Measurements from ENCODE around the gene HINT3.
A peak's percentile ranks its signal among the peaks of the same experiment; 100 is the strongest.
"Not testable (repeated sequence)": the region's sequence is repeated elsewhere in the genome, so short reads cannot be mapped to it uniquely, and the experiment has no call there.

HINT3 gene

DNA sequence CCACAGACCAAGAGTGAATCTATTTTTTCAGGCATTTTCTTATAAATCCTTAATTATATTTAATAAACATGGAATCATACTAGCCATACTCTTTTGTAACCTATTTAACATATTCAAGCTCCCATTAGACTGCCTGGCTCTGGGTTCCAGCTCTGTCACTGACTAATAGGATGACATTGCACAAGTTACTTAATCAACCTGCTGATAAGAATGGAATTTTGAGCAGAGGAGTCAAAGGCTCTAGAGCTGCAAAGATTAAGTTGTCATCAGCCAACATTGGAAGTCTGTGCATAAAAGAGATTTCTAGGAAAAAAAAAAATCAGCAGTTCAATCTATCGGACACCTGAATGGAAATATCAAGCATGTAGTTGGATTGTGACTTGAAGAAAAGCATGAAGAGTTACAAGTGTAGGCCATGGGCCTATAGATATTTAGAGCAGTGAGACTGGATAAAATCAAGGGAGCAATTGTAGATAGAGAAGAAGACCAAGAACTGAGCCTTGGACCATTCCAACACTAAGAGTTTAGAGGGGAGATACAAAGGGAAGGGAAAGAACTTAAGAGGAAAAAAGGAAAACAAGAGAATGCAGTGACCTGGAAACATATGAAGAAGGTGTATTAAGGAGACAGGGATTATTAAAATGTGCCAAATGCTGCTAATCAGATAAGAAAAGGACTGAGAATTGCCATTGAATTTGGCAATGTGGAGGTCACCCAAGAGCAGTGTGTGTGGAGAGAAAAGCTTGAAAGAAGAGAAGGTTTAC, 11.0 kb upstream of the HINT3 start:
- H3K4ac ChIP-seq (ENCODE audit: low read depth, low read length), result no peak overlapping the region

DNA sequence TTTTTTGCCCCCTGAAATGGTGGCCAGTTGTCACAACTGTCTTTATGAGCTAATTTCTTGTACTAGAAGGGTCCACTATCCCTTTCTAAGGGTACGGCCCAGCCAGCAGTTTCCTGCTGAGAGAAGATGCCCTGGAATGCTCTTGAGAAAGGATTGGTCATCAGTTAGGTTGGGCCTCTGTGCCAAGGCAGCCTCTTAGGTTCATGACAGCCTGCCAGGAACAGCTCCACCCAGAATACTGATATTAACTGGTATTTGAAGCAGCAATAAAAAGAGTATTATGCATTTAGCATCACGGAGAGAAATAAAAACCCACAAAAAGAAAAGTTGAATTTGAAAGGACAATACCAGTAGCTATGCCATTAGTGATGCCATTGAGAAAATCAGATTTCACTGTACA, 9.0 kb upstream of the HINT3 start:
- Histone ChIP-seq H3K18ac (ENCODE audit: low read length) (no peak overlapping the region), H4K8ac (ENCODE audit: low read depth, low read length) (no peak overlapping the region), H3K23ac (ENCODE audit: low read length) (no peak overlapping the region), H3K4ac (ENCODE audit: low read depth, low read length) (no peak overlapping the region), H2BK15ac (replicated peaks; ENCODE audit: low read depth) (no peak overlapping the region), H2BK120ac (ENCODE audit: low read depth, low read length) (no peak overlapping the region), H3K9ac (ENCODE audit: low read length) (no peak overlapping the region), H3K4me2 (ENCODE audit: low read length) (no peak overlapping the region), H2BK5ac (ENCODE audit: low read length) (no peak overlapping the region), H4K5ac (ENCODE audit: low read length) (no peak overlapping the region), H3K4me1 (ENCODE audit: control insufficient read depth, low read depth, low read length) (no peaks in the 10 kb centered on the region), H3K27me3 (ENCODE audit: insufficient read depth, low read length, poor library complexity) (no peaks in the 10 kb centered on the region), H3K36me3 (ENCODE audit: control insufficient read depth, insufficient read depth, low read length) (no peaks in the 10 kb centered on the region), H3K79me2 (ENCODE audit: control insufficient read depth, insufficient read depth, low read length) (no peaks in the 10 kb centered on the region), H3K79me1 (ENCODE audit: low read length) (no peaks in the 10 kb centered on the region), H3K56ac (ENCODE audit: low read length) (no peak overlapping the region), H3K27ac (ENCODE audit: low read depth, low read length) (no peak overlapping the region), H2AK5ac (ENCODE audit: low read length) (no peak overlapping the region), H3K4me3 (ENCODE audit: low read length) (no peak overlapping the region)
- no CpG with 5 or more reads among the region's 2 CpGs for WGBS (ENCODE audit: extremely low coverage, insufficient coverage, low lambda C conversion rate)
- DNase-seq, result no peak

More for the DNA sequence above, 11.0 kb upstream of the HINT3 start:
- Histone ChIP-seq H2BK120ac (ENCODE audit: low read depth, low read length) (no peak overlapping the region), H3K79me2 (ENCODE audit: control insufficient read depth, insufficient read depth, low read length) (no peaks in the 10 kb centered on the region), H3K4me1 (ENCODE audit: control insufficient read depth, low read depth, low read length) (no peaks in the 10 kb centered on the region), H3K18ac (ENCODE audit: low read length) (no peak overlapping the region), H2BK5ac (ENCODE audit: low read length) (no peak overlapping the region), H3K4me3 (ENCODE audit: low read length) (no peak overlapping the region), H3K27ac (ENCODE audit: low read depth, low read length) (no peak overlapping the region), H3K23ac (ENCODE audit: low read length) (no peak overlapping the region), H2AK5ac (ENCODE audit: low read length) (no peak overlapping the region), H2BK15ac (replicated peaks; ENCODE audit: low read depth) (no peak overlapping the region), H3K9ac (ENCODE audit: low read length) (no peak overlapping the region), H3K4me2 (ENCODE audit: low read length) (no peak overlapping the region), H3K79me1 (ENCODE audit: low read length) (no peaks in the 10 kb centered on the region), H3K36me3 (ENCODE audit: control insufficient read depth, insufficient read depth, low read length) (no peaks in the 10 kb centered on the region), H3K27me3 (ENCODE audit: insufficient read depth, low read length, poor library complexity) (no peaks in the 10 kb centered on the region), H4K5ac (ENCODE audit: low read length) (no peak overlapping the region), H3K56ac (ENCODE audit: low read length) (no peak overlapping the region), H4K8ac (ENCODE audit: low read depth, low read length) (no peak overlapping the region)
- no CpG with 5 or more reads among the region's 1 CpG for WGBS (ENCODE audit: extremely low coverage, insufficient coverage, low lambda C conversion rate)
- peak; percentile 83 for DNase-seq

DNA sequence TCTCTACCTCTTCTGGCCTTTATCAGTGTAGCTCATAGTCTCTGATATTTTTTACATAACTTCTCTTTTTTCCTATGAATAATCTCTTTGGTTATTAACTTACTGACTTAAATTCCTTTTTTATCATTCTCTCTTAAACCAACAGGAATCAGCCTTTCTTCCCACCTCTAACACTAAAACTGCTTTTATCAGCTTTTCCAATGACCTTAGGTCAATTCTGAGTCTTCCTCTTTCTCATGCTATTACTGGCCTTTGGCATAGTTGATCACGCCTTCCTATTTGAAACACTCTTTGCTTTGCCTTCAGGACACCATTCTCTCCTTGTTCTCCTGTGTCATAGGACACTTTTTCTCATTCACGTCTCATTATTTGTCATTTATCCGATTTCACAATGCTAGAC, 8.1 kb upstream of the HINT3 start:
- Histone ChIP-seq H2BK5ac (ENCODE audit: low read length) (no peak overlapping the region), H3K4me2 (ENCODE audit: low read length) (no peak overlapping the region), H2BK15ac (replicated peaks; ENCODE audit: low read depth) (no peak overlapping the region), H4K8ac (ENCODE audit: low read depth, low read length) (no peak overlapping the region), H3K4me3 (ENCODE audit: low read length) (no peak overlapping the region), H3K79me1 (ENCODE audit: low read length) (no peaks in the 10 kb centered on the region), H3K4me1 (ENCODE audit: control insufficient read depth, low read depth, low read length) (no peaks in the 10 kb centered on the region), H4K5ac (ENCODE audit: low read length) (no peak overlapping the region), H3K18ac (ENCODE audit: low read length) (no peak overlapping the region), H3K36me3 (ENCODE audit: control insufficient read depth, insufficient read depth, low read length) (no peaks in the 10 kb centered on the region), H3K23ac (ENCODE audit: low read length) (no peak overlapping the region), H3K79me2 (ENCODE audit: control insufficient read depth, insufficient read depth, low read length) (no peaks in the 10 kb centered on the region), H2BK120ac (ENCODE audit: low read depth, low read length) (no peak overlapping the region), H3K27me3 (ENCODE audit: insufficient read depth, low read length, poor library complexity) (no peaks in the 10 kb centered on the region), H3K56ac (ENCODE audit: low read length) (no peak overlapping the region), H3K4ac (ENCODE audit: low read depth, low read length) (no peak overlapping the region), H3K27ac (ENCODE audit: low read depth, low read length) (no peak overlapping the region), H2AK5ac (ENCODE audit: low read length) (no peak overlapping the region), H3K9ac (ENCODE audit: low read length) (no peak overlapping the region)
- DNase-seq, result no peak
- WGBS (ENCODE audit: extremely low coverage, insufficient coverage, low lambda C conversion rate), result no CpG with 5 or more reads among the region's 3 CpGs

DNA sequence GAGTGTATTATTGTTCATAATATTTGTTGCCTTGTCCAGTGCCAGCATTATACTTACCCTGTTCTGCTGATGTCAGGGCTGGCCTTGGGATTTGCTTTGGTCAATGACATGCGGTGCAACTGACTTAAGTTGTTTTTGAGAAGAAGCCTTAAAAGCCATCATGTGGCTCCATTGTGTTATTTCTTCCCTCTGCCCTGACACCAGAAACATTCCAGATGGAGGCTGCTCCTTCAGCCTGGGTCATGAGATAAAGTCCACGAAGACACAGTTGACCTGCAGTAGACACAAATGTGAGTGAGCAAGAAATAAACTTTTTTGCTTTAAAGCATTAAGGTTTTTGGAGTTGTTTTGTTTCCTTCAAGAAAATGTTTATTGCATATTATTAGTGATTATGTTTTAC, 7.5 kb upstream of the HINT3 start:
- no peaks in the 10 kb centered on the region for H3K36me3 ChIP-seq (ENCODE audit: control insufficient read depth, insufficient read depth, low read length)
- no peak overlapping the region for H3K18ac ChIP-seq (ENCODE audit: low read length)
- no peaks in the 10 kb centered on the region for H3K79me1 ChIP-seq (ENCODE audit: low read length)
- no peak overlapping the region for H4K5ac ChIP-seq (ENCODE audit: low read length)
- H3K56ac ChIP-seq (ENCODE audit: low read length), result no peak overlapping the region
- H2BK15ac ChIP-seq (replicated peaks; ENCODE audit: low read depth), result no peak overlapping the region
- H3K4me3 ChIP-seq (ENCODE audit: low read length), result no peak overlapping the region
- no CpG with 5 or more reads among the region's 2 CpGs for WGBS (ENCODE audit: extremely low coverage, insufficient coverage, low lambda C conversion rate)
- no peak overlapping the region for H3K4me2 ChIP-seq (ENCODE audit: low read length)
- H3K9ac ChIP-seq (ENCODE audit: low read length), result no peak overlapping the region
- H4K8ac ChIP-seq (ENCODE audit: low read depth, low read length), result no peak overlapping the region
- no peaks in the 10 kb centered on the region for H3K27me3 ChIP-seq (ENCODE audit: insufficient read depth, low read length, poor library complexity)
- H2BK5ac ChIP-seq (ENCODE audit: low read length), result no peak overlapping the region
- H3K4ac ChIP-seq (ENCODE audit: low read depth, low read length), result no peak overlapping the region
- no peaks in the 10 kb centered on the region for H3K79me2 ChIP-seq (ENCODE audit: control insufficient read depth, insufficient read depth, low read length)
- no peak overlapping the region for H2BK120ac ChIP-seq (ENCODE audit: low read depth, low read length)
- H2AK5ac ChIP-seq (ENCODE audit: low read length), result no peak overlapping the region
- H3K27ac ChIP-seq (ENCODE audit: low read depth, low read length), result no peak overlapping the region
- no peak for DNase-seq
- H3K23ac ChIP-seq (ENCODE audit: low read length), result no peak overlapping the region
- no peaks in the 10 kb centered on the region for H3K4me1 ChIP-seq (ENCODE audit: control insufficient read depth, low read depth, low read length)

- no peaks in the 10 kb centered on the region for H3K4me1 ChIP-seq (ENCODE audit: control insufficient read depth, low read depth, low read length)
- no peaks in the 10 kb centered on the region for H3K36me3 ChIP-seq (ENCODE audit: control insufficient read depth, insufficient read depth, low read length)
- WGBS (ENCODE audit: extremely low coverage, insufficient coverage, low lambda C conversion rate), result no CpG with 5 or more reads among the region's 6 CpGs
- H2BK120ac ChIP-seq (ENCODE audit: low read depth, low read length), result no peak overlapping the region
- no peak overlapping the region for H3K4ac ChIP-seq (ENCODE audit: low read depth, low read length)
- H3K79me2 ChIP-seq (ENCODE audit: control insufficient read depth, insufficient read depth, low read length), result no peaks in the 10 kb centered on the region
- no peak overlapping the region for H2BK15ac ChIP-seq (replicated peaks; ENCODE audit: low read depth)
- no peaks in the 10 kb centered on the region for H3K79me1 ChIP-seq (ENCODE audit: low read length)
- H4K5ac ChIP-seq (ENCODE audit: low read length), result no peak overlapping the region
- H2AK5ac ChIP-seq (ENCODE audit: low read length), result no peak overlapping the region
- H3K27me3 ChIP-seq (ENCODE audit: insufficient read depth, low read length, poor library complexity), result no peaks in the 10 kb centered on the region
- no peak overlapping the region for H3K9ac ChIP-seq (ENCODE audit: low read length)
- no peak overlapping the region for H3K4me2 ChIP-seq (ENCODE audit: low read length)
- DNase-seq, result peak; percentile 64
- H3K23ac ChIP-seq (ENCODE audit: low read length), result no peak overlapping the region
- H3K4me3 ChIP-seq (ENCODE audit: low read length), result no peak overlapping the region
- H4K8ac ChIP-seq (ENCODE audit: low read depth, low read length), result no peak overlapping the region
- no peak overlapping the region for H3K18ac ChIP-seq (ENCODE audit: low read length)
- H2BK5ac ChIP-seq (ENCODE audit: low read length), result no peak overlapping the region
- H3K27ac ChIP-seq (ENCODE audit: low read depth, low read length), result no peak overlapping the region
- no peak overlapping the region for H3K56ac ChIP-seq (ENCODE audit: low read length)
Observed at GRCh38 chr6:125950293-125950692, 6.3 kb upstream of the HINT3 start.

GRCh38 chr6:125950716-125951115, 5.9 kb upstream of the HINT3 start:
- H2BK5ac ChIP-seq (ENCODE audit: low read length); H3K36me3 ChIP-seq (ENCODE audit: control insufficient read depth, insufficient read depth, low read length); H3K79me1 ChIP-seq (ENCODE audit: low read length); H3K4ac ChIP-seq (ENCODE audit: low read depth, low read length); H2AK5ac ChIP-seq (ENCODE audit: low read length); H3K4me3 ChIP-seq (ENCODE audit: low read length); H3K79me2 ChIP-seq (ENCODE audit: control insufficient read depth, insufficient read depth, low read length); H3K4me2 ChIP-seq (ENCODE audit: low read length); H3K27ac ChIP-seq (ENCODE audit: low read depth, low read length); H3K27me3 ChIP-seq (ENCODE audit: insufficient read depth, low read length, poor library complexity); DNase-seq; H3K4me1 ChIP-seq (ENCODE audit: control insufficient read depth, low read depth, low read length); H3K9ac ChIP-seq (ENCODE audit: low read length); H2BK15ac ChIP-seq (replicated peaks; ENCODE audit: low read depth); H3K23ac ChIP-seq (ENCODE audit: low read length); H3K18ac ChIP-seq (ENCODE audit: low read length); H3K56ac ChIP-seq (ENCODE audit: low read length); H2BK120ac ChIP-seq (ENCODE audit: low read depth, low read length); H4K5ac ChIP-seq (ENCODE audit: low read length); H4K8ac ChIP-seq (ENCODE audit: low read depth, low read length): not testable (repeated sequence)
- WGBS (ENCODE audit: extremely low coverage, insufficient coverage, low lambda C conversion rate), result no CpG with 5 or more reads among the region's 6 CpGs

Measured in mesendoderm (in vitro differentiated cells).